Measurements from ENCODE around the gene EIF4H. TPM values are rescaled to one million over a fixed set of nuclear protein-coding genes. Genes with fewer than 3 reads are reported as not detected.
"Not testable (repeated sequence)": the region's sequence is repeated elsewhere in the genome, so short reads cannot be mapped to it uniquely, and the experiment has no call there.

The EIF4H gene
- total and polyA plus RNA-seq, 4 donors: 125 to 250 (median 223) TPM

DNA sequence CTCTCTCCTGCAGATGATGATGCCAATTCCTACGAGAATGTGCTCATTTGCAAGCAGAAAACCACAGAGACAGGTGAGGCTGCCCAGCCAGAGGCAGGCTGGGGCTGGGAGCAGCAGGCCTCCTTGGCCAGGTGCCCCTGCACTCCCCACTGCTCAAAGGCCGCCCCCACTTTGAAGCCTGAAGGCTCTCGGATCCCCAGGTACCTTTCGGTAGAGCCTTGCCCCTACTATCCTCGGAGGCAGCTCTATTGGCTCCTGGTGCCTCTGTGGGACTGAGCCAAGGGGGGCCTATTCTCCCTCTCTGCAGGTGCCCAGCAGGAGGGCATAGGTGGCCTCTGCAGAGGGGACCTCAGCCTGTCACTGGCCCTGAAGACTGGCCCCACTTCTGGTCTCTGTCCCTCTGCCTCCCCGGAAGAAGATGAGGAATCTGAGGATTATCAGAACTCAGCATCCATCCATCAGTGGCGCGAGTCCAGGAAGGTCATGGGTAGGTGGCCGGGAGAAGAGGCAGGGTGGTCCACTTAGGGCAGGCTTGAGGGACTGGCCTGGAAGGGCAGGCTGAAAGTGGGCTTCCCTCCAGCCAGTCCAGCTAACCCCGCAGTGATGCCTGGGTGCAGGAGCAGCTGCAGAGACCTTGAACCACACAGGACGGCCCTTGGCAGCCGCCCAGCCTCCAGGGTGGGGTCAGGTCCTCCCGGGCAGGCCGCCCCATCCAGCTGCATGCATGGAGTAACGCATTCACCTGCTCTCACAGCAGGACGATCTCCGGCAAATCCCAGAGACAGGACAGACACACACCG lies 49.8 kb downstream of the EIF4H start:
- DNase-seq: no peak
- no peak for ATAC-seq (ENCODE audit: insufficient read depth, low FRiP score)
- TF ChIP-seq, protein P1, sequence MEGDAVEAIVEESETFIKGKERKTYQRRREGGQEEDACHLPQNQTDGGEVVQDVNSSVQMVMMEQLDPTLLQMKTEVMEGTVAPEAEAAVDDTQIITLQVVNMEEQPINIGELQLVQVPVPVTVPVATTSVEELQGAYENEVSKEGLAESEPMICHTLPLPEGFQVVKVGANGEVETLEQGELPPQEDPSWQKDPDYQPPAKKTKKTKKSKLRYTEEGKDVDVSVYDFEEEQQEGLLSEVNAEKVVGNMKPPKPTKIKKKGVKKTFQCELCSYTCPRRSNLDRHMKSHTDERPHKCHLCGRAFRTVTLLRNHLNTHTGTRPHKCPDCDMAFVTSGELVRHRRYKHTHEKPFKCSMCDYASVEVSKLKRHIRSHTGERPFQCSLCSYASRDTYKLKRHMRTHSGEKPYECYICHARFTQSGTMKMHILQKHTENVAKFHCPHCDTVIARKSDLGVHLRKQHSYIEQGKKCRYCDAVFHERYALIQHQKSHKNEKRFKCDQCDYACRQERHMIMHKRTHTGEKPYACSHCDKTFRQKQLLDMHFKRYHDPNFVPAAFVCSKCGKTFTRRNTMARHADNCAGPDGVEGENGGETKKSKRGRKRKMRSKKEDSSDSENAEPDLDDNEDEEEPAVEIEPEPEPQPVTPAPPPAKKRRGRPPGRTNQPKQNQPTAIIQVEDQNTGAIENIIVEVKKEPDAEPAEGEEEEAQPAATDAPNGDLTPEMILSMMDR (IDR thresholded peaks at IDR 0.05; ENCODE audit: control extremely low read depth, extremely low read depth): no peak
- Histone ChIP-seq H3K36me3 (ENCODE audit: control insufficient read depth in 4 of 4, insufficient read depth in 4 of 4, low read length in 4 of 4) (peaks cover 0 to 11% (median 5%) of the 10 kb centered on the region in 4 donors), H3K27me3 (ENCODE audit: control insufficient read depth in 3 of 3, insufficient read depth in 3 of 3, low read length in 2 of 3) (no peaks in the 10 kb centered on the region), H3K27ac (ENCODE audit: low read depth in 1 of 2, low read length in 1 of 2) (no peak overlapping the region), H3K4me3 (no peak overlapping the region), H3K4me1 (ENCODE audit: control insufficient read depth in 5 of 5, insufficient read depth in 5 of 5, low read length in 5 of 5) (no peaks in the 10 kb centered on the region), H3K9ac (ENCODE audit: insufficient read depth in 1 of 2, low read length in 2 of 2) (no peak overlapping the region), H3K9me3 (ENCODE audit: control insufficient read depth in 4 of 4, insufficient read depth in 3 of 4, low read length in 3 of 4) (no peaks in the 10 kb centered on the region)
- WGBS, 2 donors: 76 to 82% methylated on average over 17 to 18 of the region's 18 CpGs

DNA sequence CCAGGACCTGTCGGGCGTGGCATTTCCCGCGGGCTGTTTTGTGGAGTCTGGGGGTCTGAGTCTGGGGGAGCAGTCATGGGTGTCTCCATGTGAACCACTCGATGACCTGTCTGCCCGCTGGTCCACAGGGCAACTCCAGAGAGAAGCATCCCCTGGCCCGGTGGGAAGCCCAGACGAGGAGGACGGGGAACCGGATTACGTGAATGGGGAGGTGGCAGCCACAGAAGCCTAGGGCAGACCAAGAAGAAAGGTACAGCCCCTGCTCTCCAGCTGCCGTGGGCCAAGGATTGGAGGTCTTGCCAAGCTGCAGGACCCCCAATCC lies 50.3 kb downstream of the EIF4H start:
- Histone ChIP-seq H3K4me3 (no peak overlapping the region), H3K9me3 (ENCODE audit: control insufficient read depth in 4 of 4, insufficient read depth in 3 of 4, low read length in 3 of 4) (no peaks in the 10 kb centered on the region), H3K27me3 (ENCODE audit: control insufficient read depth in 3 of 3, insufficient read depth in 3 of 3, low read length in 2 of 3) (no peaks in the 10 kb centered on the region), H3K4me1 (ENCODE audit: control insufficient read depth in 5 of 5, insufficient read depth in 5 of 5, low read length in 5 of 5) (no peaks in the 10 kb centered on the region), H3K27ac (ENCODE audit: low read depth in 1 of 2, low read length in 1 of 2) (no peak overlapping the region), H3K9ac (ENCODE audit: insufficient read depth in 1 of 2, low read length in 2 of 2) (no peak overlapping the region), H3K36me3 (ENCODE audit: control insufficient read depth in 4 of 4, insufficient read depth in 4 of 4, low read length in 4 of 4) (peaks cover 0 to 12% (median 8%) of the 10 kb centered on the region in 4 donors)
- no peak for ATAC-seq (ENCODE audit: insufficient read depth, low FRiP score)
- TF ChIP-seq, protein P1 (IDR thresholded peaks at IDR 0.05; ENCODE audit: control extremely low read depth, extremely low read depth): no peak
- WGBS, 2 donors: 91 to 95% methylated on average over 12 of the region's 12 CpGs
- DNase-seq: no peak

DNA sequence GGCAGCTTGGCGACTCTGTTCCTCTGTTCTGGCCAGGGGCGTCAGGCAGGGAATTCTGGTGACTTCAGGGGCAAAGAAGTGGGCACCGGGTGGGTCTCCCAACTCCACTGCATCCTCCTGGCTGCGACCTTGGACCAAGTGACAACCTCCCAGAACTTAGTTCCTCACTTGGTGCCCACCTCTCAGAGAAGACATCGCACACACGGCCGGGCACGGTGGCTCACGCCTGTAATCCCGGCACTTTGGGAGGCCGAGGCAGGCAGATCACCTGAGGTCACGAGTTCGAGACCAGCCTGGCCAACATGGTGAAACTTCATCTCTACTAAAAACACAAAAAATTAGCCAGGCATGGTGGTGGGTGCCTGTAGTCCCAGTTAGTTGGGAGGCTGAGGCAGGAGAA lies 50.8 kb downstream of the EIF4H start:
- not testable (repeated sequence) for H3K27me3 ChIP-seq (ENCODE audit: control insufficient read depth in 3 of 3, insufficient read depth in 3 of 3, low read length in 2 of 3); H3K27ac ChIP-seq (ENCODE audit: low read depth in 1 of 2, low read length in 1 of 2); H3K4me3 ChIP-seq; DNase-seq; H3K4me1 ChIP-seq (ENCODE audit: control insufficient read depth in 5 of 5, insufficient read depth in 5 of 5, low read length in 5 of 5); H3K9ac ChIP-seq (ENCODE audit: insufficient read depth in 1 of 2, low read length in 2 of 2); ATAC-seq (ENCODE audit: insufficient read depth, low FRiP score); H3K9me3 ChIP-seq (ENCODE audit: control insufficient read depth in 4 of 4, insufficient read depth in 3 of 4, low read length in 3 of 4)
- WGBS, 2 donors: 96% methylated on average over 13 of the region's 13 CpGs
- peaks cover 0 to 14% (median 10%) of the 10 kb centered on the region in 4 donors for H3K36me3 ChIP-seq (ENCODE audit: control insufficient read depth in 4 of 4, insufficient read depth in 4 of 4, low read length in 4 of 4)

DNA sequence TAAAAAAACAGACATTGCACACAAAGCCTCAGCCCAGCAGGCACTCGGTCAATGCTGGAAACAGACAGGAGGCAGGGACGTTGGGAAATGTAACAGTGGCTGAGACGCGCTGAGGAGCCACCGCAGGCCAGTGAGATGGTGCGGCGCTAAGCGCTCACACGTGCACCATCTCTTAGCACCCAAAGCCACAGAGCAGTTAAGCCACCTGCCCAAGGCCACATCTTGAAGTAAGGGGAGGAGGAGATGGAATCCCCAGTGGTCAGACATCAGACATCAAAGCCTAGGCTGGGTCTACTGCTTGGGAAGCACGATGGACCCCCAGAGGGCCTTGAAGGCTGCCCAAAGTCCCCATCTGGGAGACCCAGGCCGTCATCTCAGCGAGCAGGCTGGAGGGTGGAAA lies 51.2 kb downstream of the EIF4H start:
- H3K9ac ChIP-seq (ENCODE audit: insufficient read depth in 1 of 2, low read length in 2 of 2): no peak overlapping the region
- no peaks in the 10 kb centered on the region for H3K4me1 ChIP-seq (ENCODE audit: control insufficient read depth in 5 of 5, insufficient read depth in 5 of 5, low read length in 5 of 5)
- DNase-seq: no peak
- H3K27me3 ChIP-seq (ENCODE audit: control insufficient read depth in 3 of 3, insufficient read depth in 3 of 3, low read length in 2 of 3): no peaks in the 10 kb centered on the region
- H3K36me3 ChIP-seq (ENCODE audit: control insufficient read depth in 4 of 4, insufficient read depth in 4 of 4, low read length in 4 of 4): peaks cover 0 to 14% (median 10%) of the 10 kb centered on the region in 4 donors
- ATAC-seq (ENCODE audit: insufficient read depth, low FRiP score): no peak
- no peak overlapping the region for H3K27ac ChIP-seq (ENCODE audit: low read depth in 1 of 2, low read length in 1 of 2)
- H3K9me3 ChIP-seq (ENCODE audit: control insufficient read depth in 4 of 4, insufficient read depth in 3 of 4, low read length in 3 of 4): no peaks in the 10 kb centered on the region
- no peak overlapping the region for H3K4me3 ChIP-seq
- TF ChIP-seq, protein P1 (IDR thresholded peaks at IDR 0.05; ENCODE audit: control extremely low read depth, extremely low read depth): no peak
- WGBS, 2 donors: 50 to 85% methylated on average over 12 of the region's 12 CpGs
